Smooth muscle cell (in vitro differentiated cells): ENCODE results near the gene SDHAF3. TPM values are rescaled to one million over a fixed set of nuclear protein-coding genes. Genes with fewer than 3 reads are reported as not detected.

Source experiments
- DNase-seq: peaks from one replicate; lab custom pipeline; 2025; ENCODE audit not compliant: unreplicated experiment; lab: John Stamatoyannopoulos, UW
- H2AFZ ChIP-seq: fragments of 200-600 bp; sonication (generic); 2 replicates; pipeline ENCODE4 v1.6.0; 2016; ENCODE audit warnings: antibody characterized with exemption, low read depth, mild to moderate bottlenecking
- H3F3A ChIP-seq: fragments of 200-600 bp; sonication (generic); 2 replicates; pipeline ENCODE4 v1.6.0; 2017; ENCODE audit warnings: antibody characterized with exemption, low read depth
- H3K27ac ChIP-seq: fragments of 200-600 bp; sonication (generic); 2 replicates; pipeline ENCODE4 v1.5.1; 2016; ENCODE audit warnings: low read depth, mild to moderate bottlenecking
- H3K27me3 ChIP-seq: fragments of 200-600 bp; sonication (generic); 2 replicates; pipeline ENCODE4 v1.6.1; 2016; ENCODE audit warnings: low read depth, mild to moderate bottlenecking
- H3K36me3 ChIP-seq: fragments of 200-600 bp; sonication (generic); 2 replicates; pipeline ENCODE4 v1.5.1; 2016; ENCODE audit warnings: low read depth
- H3K4me1 ChIP-seq: fragments of 200-600 bp; sonication (generic); 2 replicates; pipeline ENCODE4 v1.5.1; 2016; ENCODE audit warnings: low read depth
- H3K4me2 ChIP-seq: fragments of 200-600 bp; sonication (generic); 2 replicates; pipeline ENCODE4 v1.6.0; 2016; ENCODE audit warnings: mild to moderate bottlenecking
- H3K4me3 ChIP-seq: fragments of 200-600 bp; sonication (generic); 2 replicates; pipeline ENCODE4 v1.5.1; 2016; ENCODE audit warnings: mild to moderate bottlenecking
- H3K79me2 ChIP-seq: fragments of 200-600 bp; sonication (generic); 2 replicates; pipeline ENCODE4 v1.6.0; 2016; ENCODE audit warnings: low read depth, mild to moderate bottlenecking
- H3K9ac ChIP-seq: fragments of 200-600 bp; sonication (generic); 2 replicates; pipeline ENCODE4 v1.6.0; 2016; ENCODE audit warnings: low read depth
- H3K9me3 ChIP-seq: fragments of 200-600 bp; sonication (generic); replicated peaks from 2 replicates; pipeline ENCODE4 v1.5.1; 2016; ENCODE audit warnings: low read depth
- H4K20me1 ChIP-seq: fragments of 200-600 bp; sonication (generic); 2 replicates; pipeline ENCODE4 v1.6.0; 2016; ENCODE audit warnings: low read depth
- CTCF ChIP-seq: fragments of 200-600 bp; sonication (generic); IDR thresholded peaks from 2 replicates; pipeline ENCODE4 v1.5.1; 2017; ENCODE audit warnings: borderline replicate concordance, mild to moderate bottlenecking, antibody characterized with exemption; ENCODE audit not compliant: insufficient read depth, poor library complexity, severe bottlenecking
- WGBS: methylation state at CpG from one replicate; pipeline ENCODE4 v1.1.7; 2016; ENCODE audit warnings: low lambda C conversion rate; 5-methylcytosine and 5-hydroxymethylcytosine counted together
- polyA plus RNA-seq: library from polyadenylated mRNA; unstranded; fragments of >200 nt; fragmentation: Nextera tagmentation; extraction: Ambion mirVana; gene quantifications from 2 replicates; pipeline ENCODE4 v1.2.1, GENCODE V29; 2016
- total RNA-seq: library from RNA; depleted of rRNA; stranded (reverse); fragments of >200 nt; gene quantifications from 2 replicates; pipeline ENCODE4 v1.2.3, GENCODE V29; 2014

The SDHAF3 gene
- total and polyA plus RNA-seq, 2 experiments from 2014 or later = 25.6 to 28.5 TPM

DNA sequence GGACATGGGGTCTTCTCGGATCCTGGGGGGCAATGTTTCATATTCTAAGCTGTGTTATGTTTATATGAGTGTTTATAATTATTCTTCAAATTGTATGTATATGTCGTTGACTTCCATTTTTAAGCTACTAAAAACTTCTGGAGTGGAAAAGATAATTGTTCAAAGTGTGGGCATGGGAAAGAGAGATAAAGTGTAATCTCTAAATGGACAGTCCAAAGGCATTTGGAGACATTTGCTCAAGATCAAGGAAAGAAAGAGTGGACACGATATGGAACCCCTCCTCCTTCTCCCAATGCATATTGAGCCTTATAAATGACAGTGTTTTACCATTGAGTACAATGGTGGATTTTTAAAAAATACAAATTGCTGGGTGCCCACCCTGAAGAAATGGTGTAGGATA lies 81.1 kb downstream of the SDHAF3 start:
- H3K27me3 ChIP-seq = no peaks in the 10 kb centered on the region
- H3K27ac ChIP-seq = no peak overlapping the region
- H3K4me1 ChIP-seq = no peaks in the 10 kb centered on the region
- H3F3A ChIP-seq = no peaks in the 10 kb centered on the region
- no peaks in the 10 kb centered on the region for H3K9me3 ChIP-seq
- WGBS = 78% methylated on average over 3 of the region's 3 CpGs
- H3K79me2 ChIP-seq = no peaks in the 10 kb centered on the region
- H3K4me3 ChIP-seq = no peak overlapping the region
- H3K4me2 ChIP-seq = no peak overlapping the region
- no peak for DNase-seq
- no peak overlapping the region for H2AFZ ChIP-seq
- H4K20me1 ChIP-seq = no peaks in the 10 kb centered on the region
- H3K36me3 ChIP-seq = no peaks in the 10 kb centered on the region
- TF ChIP-seq CTCF = no peak
- no peak overlapping the region for H3K9ac ChIP-seq

GRCh38 chr7:97200018-97200417 lies 82.5 kb downstream of the SDHAF3 start:
- no peaks in the 10 kb centered on the region for H3K36me3 ChIP-seq
- H3K27ac ChIP-seq = no peak overlapping the region
- H3K4me3 ChIP-seq = no peak overlapping the region
- no peaks in the 10 kb centered on the region for H3K27me3 ChIP-seq
- H3K4me2 ChIP-seq = no peak overlapping the region
- TF ChIP-seq CTCF = no peak
- no peaks in the 10 kb centered on the region for H4K20me1 ChIP-seq
- H3F3A ChIP-seq = no peaks in the 10 kb centered on the region
- no peaks in the 10 kb centered on the region for H3K79me2 ChIP-seq
- no peaks in the 10 kb centered on the region for H3K9me3 ChIP-seq
- H3K9ac ChIP-seq = no peak overlapping the region
- 97% methylated on average over 2 of the region's 2 CpGs for WGBS
- H3K4me1 ChIP-seq = no peaks in the 10 kb centered on the region
- DNase-seq = no peak
- H2AFZ ChIP-seq = no peak overlapping the region

GRCh38 chr7:97203957-97204356 lies 86.5 kb downstream of the SDHAF3 start:
- no peak overlapping the region for H3K27ac ChIP-seq
- no peak overlapping the region for H3K4me2 ChIP-seq
- no peaks in the 10 kb centered on the region for H3K79me2 ChIP-seq
- H3K4me3 ChIP-seq = no peak overlapping the region
- H3K36me3 ChIP-seq = no peaks in the 10 kb centered on the region
- WGBS = 82% methylated on average over 2 of the region's 2 CpGs
- no peak overlapping the region for H2AFZ ChIP-seq
- no peaks in the 10 kb centered on the region for H3K4me1 ChIP-seq
- no peak overlapping the region for H3K9ac ChIP-seq
- peaks cover 5% of the 10 kb centered on the region for H3K27me3 ChIP-seq
- H3F3A ChIP-seq = no peaks in the 10 kb centered on the region
- no peaks in the 10 kb centered on the region for H3K9me3 ChIP-seq
- no peak for TF ChIP-seq CTCF
- no peak for DNase-seq
- no peaks in the 10 kb centered on the region for H4K20me1 ChIP-seq

DNA sequence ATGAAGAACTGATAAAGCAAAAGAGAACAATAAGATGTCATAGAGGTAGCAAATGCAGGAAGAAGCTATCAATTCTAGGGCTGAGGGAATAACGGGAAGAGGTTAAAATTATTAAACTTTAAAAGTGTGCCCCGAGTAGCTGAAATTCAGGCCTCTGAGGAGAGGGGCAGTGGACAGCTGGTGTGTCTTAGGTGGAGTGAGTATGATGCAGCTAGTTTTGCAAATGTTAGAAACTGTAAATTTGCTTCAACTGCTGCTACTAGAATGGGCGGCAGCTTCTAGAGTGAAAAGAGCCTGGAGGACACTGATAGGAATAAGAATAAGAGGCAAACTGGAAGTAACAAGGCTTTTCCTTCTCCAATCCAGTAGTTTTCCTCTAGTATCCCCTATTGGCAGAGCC lies 87.3 kb downstream of the SDHAF3 start:
- Histone ChIP-seq H3K4me3 (no peak overlapping the region), H2AFZ (no peak overlapping the region), H3K27me3 (peaks cover 5% of the 10 kb centered on the region), H3K4me1 (no peaks in the 10 kb centered on the region), H3K36me3 (no peaks in the 10 kb centered on the region), H3K27ac (no peak overlapping the region), H3F3A (no peaks in the 10 kb centered on the region), H3K9ac (no peak overlapping the region), H3K4me2 (no peak overlapping the region), H3K9me3 (no peaks in the 10 kb centered on the region), H4K20me1 (no peaks in the 10 kb centered on the region), H3K79me2 (no peaks in the 10 kb centered on the region)
- WGBS = 85% methylated on average over 3 of the region's 3 CpGs
- TF ChIP-seq CTCF = no peak
- no peak for DNase-seq
